GM23338 (cell line): Measurements from ENCODE around the gene TCERG1L. TPM values are rescaled to one million over a fixed set of nuclear protein-coding genes. Genes with fewer than 3 reads are reported as not detected.

Experiments used
- ATAC-seq: fragments of 200-7000 bp; cut with Tn5 transposase; 3 replicates; pipeline ENCODE4 v1.9.1; 2020
- DNase-seq: peaks from one replicate; pipeline ENCODE4 v3.0.0-alpha.2; 2015; ENCODE audit warnings: low spot score
- H2AFZ ChIP-seq: fragments of 200-600 bp; sonication (generic); 2 replicates; pipeline ENCODE4 v1.8.0; 2016; ENCODE audit warnings: antibody characterized with exemption, mild to moderate bottlenecking, moderate library complexity
- H3F3A ChIP-seq: fragments of 200-600 bp; sonication (generic); replicated peaks from 2 replicates; pipeline ENCODE4 v1.8.0; 2017; ENCODE audit warnings: antibody characterized with exemption, mixed run types, low read depth
- H3K27ac ChIP-seq: fragments of 200-600 bp; sonication (generic); 2 replicates; pipeline ENCODE4 v1.6.1; 2016; ENCODE audit warnings: low read depth
- H3K27me3 ChIP-seq: fragments of 200-600 bp; sonication (generic); 2 replicates; pipeline ENCODE4 v1.8.0; 2016; ENCODE audit warnings: mild to moderate bottlenecking, mixed run types, moderate library complexity; ENCODE audit not compliant: insufficient read depth
- H3K36me3 ChIP-seq: fragments of 200-600 bp; sonication (generic); 2 replicates; pipeline ENCODE4 v1.8.0; 2016; ENCODE audit warnings: mild to moderate bottlenecking; ENCODE audit not compliant: insufficient read depth
- H3K4me1 ChIP-seq: fragments of 200-600 bp; sonication (generic); 2 replicates; pipeline ENCODE4 v1.8.0; 2016; ENCODE audit warnings: mild to moderate bottlenecking, moderate library complexity; ENCODE audit not compliant: insufficient read depth
- H3K4me2 ChIP-seq: fragments of 200-600 bp; sonication (generic); 2 replicates; pipeline ENCODE4 v1.7.1; 2017; ENCODE audit warnings: mixed run types
- H3K4me3 ChIP-seq: fragments of 200-600 bp; sonication (generic); 2 replicates; pipeline ENCODE4 v1.6.1; 2016; ENCODE audit warnings: mixed run types
- H3K79me2 ChIP-seq: fragments of 200-600 bp; sonication (generic); replicated peaks from 2 replicates; pipeline ENCODE4 v1.8.0; 2017; ENCODE audit warnings: mild to moderate bottlenecking; ENCODE audit not compliant: insufficient read depth
- H3K9me2 ChIP-seq: fragments of 200-600 bp; sonication (generic); 2 replicates; pipeline ENCODE4 v1.8.0; 2017; ENCODE audit not compliant: insufficient read depth
- H4K20me1 ChIP-seq: fragments of 200-600 bp; sonication (generic); replicated peaks from 2 replicates; pipeline ENCODE4 v1.8.0; 2017; ENCODE audit warnings: mild to moderate bottlenecking; ENCODE audit not compliant: insufficient read depth
- H3K27ac Mint-ChIP-seq: 2 replicates; pipeline ENCODE4 v1.8.0; 2020; ENCODE audit warnings: inconsistent platforms, mild to moderate bottlenecking, moderate library complexity, mixed read lengths
- H3K27me3 Mint-ChIP-seq: 3 replicates; pipeline ENCODE4 v1.8.0; 2022; ENCODE audit warnings: low read depth, mild to moderate bottlenecking, moderate library complexity, mixed read lengths, inconsistent platforms; ENCODE audit not compliant: insufficient read depth, poor library complexity
- H3K36me3 Mint-ChIP-seq: 3 replicates; pipeline ENCODE4 v1.8.0; 2021; ENCODE audit warnings: low read depth, mild to moderate bottlenecking, inconsistent platforms, moderate library complexity, mixed read lengths
- H3K4me1 Mint-ChIP-seq: 3 replicates; pipeline ENCODE4 v1.8.0; 2020; ENCODE audit warnings: mild to moderate bottlenecking, inconsistent platforms, mixed read lengths
- H3K4me3 Mint-ChIP-seq: 3 replicates; pipeline ENCODE4 v1.8.0; 2021; ENCODE audit warnings: moderate library complexity, mild to moderate bottlenecking, inconsistent platforms, mixed read lengths
- H3K9me3 Mint-ChIP-seq: 3 replicates; pipeline ENCODE4 v1.8.0; 2020; ENCODE audit warnings: moderate library complexity, mild to moderate bottlenecking, inconsistent platforms, mixed read lengths
- CREB1 ChIP-seq: fragments of 250-450 bp; sonication (Bioruptor Pico); IDR thresholded peaks from 2 replicates; pipeline ENCODE4 v1.5.0; 2020; ENCODE audit warnings: low read depth, mild to moderate bottlenecking, moderate library complexity
- EZH2 ChIP-seq: fragments of 200-600 bp; sonication (generic); IDR thresholded peaks from one replicate; pipeline ENCODE4 v1.8.0; 2017; ENCODE audit warnings: antibody characterized with exemption, mild to moderate bottlenecking, low read depth; ENCODE audit not compliant: unreplicated experiment
- JUNB ChIP-seq: IDR thresholded peaks from one replicate; pipeline ENCODE4 v1.6.1; 2016; ENCODE audit warnings: antibody characterized with exemption; ENCODE audit not compliant: unreplicated experiment
- NANOG ChIP-seq: IDR thresholded peaks from 2 replicates; pipeline ENCODE4 v1.6.1; 2016; ENCODE audit warnings: antibody characterized with exemption, borderline replicate concordance
- POLR2AphosphoS5 ChIP-seq: IDR thresholded peaks from 2 replicates; pipeline ENCODE4 v1.6.1; 2016; ENCODE audit warnings: antibody characterized with exemption, low read depth
- REST ChIP-seq: IDR thresholded peaks from one replicate; pipeline ENCODE4 v1.6.1; 2018; ENCODE audit warnings: antibody characterized with exemption; ENCODE audit not compliant: unreplicated experiment
- STAT1 ChIP-seq: IDR thresholded peaks from one replicate; pipeline ENCODE4 v1.6.1; 2016; ENCODE audit warnings: antibody characterized with exemption; ENCODE audit not compliant: unreplicated experiment
- ZNF114 ChIP-seq: fragments of 250-450 bp; sonication (Bioruptor Pico); IDR thresholded peaks from 2 replicates; pipeline ENCODE4 v1.5.0; 2020; ENCODE audit warnings: mild to moderate bottlenecking, moderate library complexity
- ZNF331 ChIP-seq: fragments of 250-450 bp; sonication (Bioruptor Pico); IDR thresholded peaks from 2 replicates; pipeline ENCODE4 v1.5.0; 2020; ENCODE audit warnings: low read depth, mild to moderate bottlenecking, moderate library complexity
- ZNF462 ChIP-seq: fragments of 250-450 bp; sonication (Bioruptor Pico); IDR thresholded peaks from 2 replicates; pipeline ENCODE4 v1.5.0; 2020; ENCODE audit warnings: mild to moderate bottlenecking, moderate library complexity
- polyA plus RNA-seq: library from polyadenylated mRNA; unstranded; fragments of >200 nt; fragmentation: Nextera tagmentation; extraction: Ambion mirVana; gene quantifications from 2 replicates; pipeline ENCODE4 v1.2.1, GENCODE V29; 2016
- total RNA-seq: library from RNA; depleted of rRNA; stranded (reverse); fragments of >200 nt; shearing (Covaris generic); gene quantifications from 2 replicates; pipeline ENCODE4 v1.2.3, GENCODE V29; 2014
- TF ChIP-seq, protein P1 (sequence below): IDR thresholded peaks from 2 replicates; pipeline ENCODE4 v1.6.1; 2016; ENCODE audit warnings: antibody characterized with exemption
- TF ChIP-seq, protein P2 (sequence below), 2 experiments: fragments of 200-600 bp in 1 of 2; sonication (generic) in 1 of 2; conservative IDR thresholded peaks; 2 replicates each; pipeline versions ENCODE4 v1.5.1 to v1.6.1; 2016 to 2017; ENCODE audit warnings: antibody characterized with exemption in 2 of 2, low read depth in 2 of 2, mild to moderate bottlenecking in 2 of 2, moderate library complexity in 1 of 2

The TCERG1L gene
- total and polyA plus RNA-seq, 2 experiments from 2014 or later, result 3.9 to 5.5 TPM

GRCh38 chr10:131070856-131071255, 240.7 kb downstream of the TCERG1L start:
- Histone ChIP-seq H3K27ac (no peak overlapping the region), H3K4me1 (peaks cover 12% of the 10 kb centered on the region), H3K9me2 (no peaks in the 10 kb centered on the region), H3K79me2 (no peaks in the 10 kb centered on the region), H4K20me1 (no peaks in the 10 kb centered on the region), H3K4me2 (no peak overlapping the region), H3K36me3 (no peaks in the 10 kb centered on the region), H3K4me3 (no peak overlapping the region), H2AFZ (no peak overlapping the region), H3K27me3 (no peaks in the 10 kb centered on the region), H3F3A (peaks cover 7% of the 10 kb centered on the region)
- H3K27me3 Mint-ChIP-seq, result peaks cover 4% of the 10 kb centered on the region
- no peak for ATAC-seq
- no peak for DNase-seq
- no peak overlapping the region for H3K4me3 Mint-ChIP-seq
- TF ChIP-seq ZNF331 (CRISPR knock-in tag), result no peak
- TF ChIP-seq ZNF462 (CRISPR knock-in tag), result no peak
- TF ChIP-seq ZNF114 (CRISPR knock-in tag), result no peak
- TF ChIP-seq REST, result no peak
- TF ChIP-seq, protein P1, sequence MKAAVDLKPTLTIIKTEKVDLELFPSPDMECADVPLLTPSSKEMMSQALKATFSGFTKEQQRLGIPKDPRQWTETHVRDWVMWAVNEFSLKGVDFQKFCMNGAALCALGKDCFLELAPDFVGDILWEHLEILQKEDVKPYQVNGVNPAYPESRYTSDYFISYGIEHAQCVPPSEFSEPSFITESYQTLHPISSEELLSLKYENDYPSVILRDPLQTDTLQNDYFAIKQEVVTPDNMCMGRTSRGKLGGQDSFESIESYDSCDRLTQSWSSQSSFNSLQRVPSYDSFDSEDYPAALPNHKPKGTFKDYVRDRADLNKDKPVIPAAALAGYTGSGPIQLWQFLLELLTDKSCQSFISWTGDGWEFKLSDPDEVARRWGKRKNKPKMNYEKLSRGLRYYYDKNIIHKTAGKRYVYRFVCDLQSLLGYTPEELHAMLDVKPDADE, result no peak
- no peak for TF ChIP-seq POLR2AphosphoS5
- TF ChIP-seq NANOG, result no peak
- no peak for TF ChIP-seq CREB1 (CRISPR knock-in tag)
- no peak for TF ChIP-seq EZH2
- no peak for TF ChIP-seq JUNB
- TF ChIP-seq STAT1, result no peak
- TF ChIP-seq, protein P2, sequence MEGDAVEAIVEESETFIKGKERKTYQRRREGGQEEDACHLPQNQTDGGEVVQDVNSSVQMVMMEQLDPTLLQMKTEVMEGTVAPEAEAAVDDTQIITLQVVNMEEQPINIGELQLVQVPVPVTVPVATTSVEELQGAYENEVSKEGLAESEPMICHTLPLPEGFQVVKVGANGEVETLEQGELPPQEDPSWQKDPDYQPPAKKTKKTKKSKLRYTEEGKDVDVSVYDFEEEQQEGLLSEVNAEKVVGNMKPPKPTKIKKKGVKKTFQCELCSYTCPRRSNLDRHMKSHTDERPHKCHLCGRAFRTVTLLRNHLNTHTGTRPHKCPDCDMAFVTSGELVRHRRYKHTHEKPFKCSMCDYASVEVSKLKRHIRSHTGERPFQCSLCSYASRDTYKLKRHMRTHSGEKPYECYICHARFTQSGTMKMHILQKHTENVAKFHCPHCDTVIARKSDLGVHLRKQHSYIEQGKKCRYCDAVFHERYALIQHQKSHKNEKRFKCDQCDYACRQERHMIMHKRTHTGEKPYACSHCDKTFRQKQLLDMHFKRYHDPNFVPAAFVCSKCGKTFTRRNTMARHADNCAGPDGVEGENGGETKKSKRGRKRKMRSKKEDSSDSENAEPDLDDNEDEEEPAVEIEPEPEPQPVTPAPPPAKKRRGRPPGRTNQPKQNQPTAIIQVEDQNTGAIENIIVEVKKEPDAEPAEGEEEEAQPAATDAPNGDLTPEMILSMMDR (conservative IDR thresholded peaks at IDR 0.05; ENCODE audit: low read depth in 2 of 2), result no peak
- H3K27ac Mint-ChIP-seq, result no peak overlapping the region
- peaks cover 16% of the 10 kb centered on the region; the same call in 2 of the 3 replicates for H3K4me1 Mint-ChIP-seq
- peaks cover 2% of the 10 kb centered on the region; the same call in 1 of the 3 replicates for H3K36me3 Mint-ChIP-seq
- peaks cover 45% of the 10 kb centered on the region for H3K9me3 Mint-ChIP-seq
